GM12864 (cell line): Measurements from ENCODE around the gene KCNK16.

ENCODE experiments used
- DNase-seq: peaks from one replicate; pipeline ENCODE4 v3.0.0-alpha.2; 2011; ENCODE audit warnings: low read depth
- H3K4me3 ChIP-seq: 2 replicates; pipeline ENCODE4 v1.5.1; 2011; ENCODE audit warnings: mild to moderate bottlenecking, low read depth, low read length, control low read depth
- CTCF ChIP-seq: IDR thresholded peaks from 2 replicates; pipeline ENCODE4 v1.5.1; 2011; ENCODE audit warnings: low read depth, mild to moderate bottlenecking, moderate library complexity, low read length, control low read depth, inconsistent platforms; ENCODE audit errors: missing control alignments

The KCNK16 gene

GRCh38 chr6:39335780-39336545 is 13.5 kb upstream of the KCNK16 start:
- H3K4me3 ChIP-seq, result no peak overlapping the region
- DNase-seq, result no peak
- TF ChIP-seq CTCF, result no peak

DNA sequence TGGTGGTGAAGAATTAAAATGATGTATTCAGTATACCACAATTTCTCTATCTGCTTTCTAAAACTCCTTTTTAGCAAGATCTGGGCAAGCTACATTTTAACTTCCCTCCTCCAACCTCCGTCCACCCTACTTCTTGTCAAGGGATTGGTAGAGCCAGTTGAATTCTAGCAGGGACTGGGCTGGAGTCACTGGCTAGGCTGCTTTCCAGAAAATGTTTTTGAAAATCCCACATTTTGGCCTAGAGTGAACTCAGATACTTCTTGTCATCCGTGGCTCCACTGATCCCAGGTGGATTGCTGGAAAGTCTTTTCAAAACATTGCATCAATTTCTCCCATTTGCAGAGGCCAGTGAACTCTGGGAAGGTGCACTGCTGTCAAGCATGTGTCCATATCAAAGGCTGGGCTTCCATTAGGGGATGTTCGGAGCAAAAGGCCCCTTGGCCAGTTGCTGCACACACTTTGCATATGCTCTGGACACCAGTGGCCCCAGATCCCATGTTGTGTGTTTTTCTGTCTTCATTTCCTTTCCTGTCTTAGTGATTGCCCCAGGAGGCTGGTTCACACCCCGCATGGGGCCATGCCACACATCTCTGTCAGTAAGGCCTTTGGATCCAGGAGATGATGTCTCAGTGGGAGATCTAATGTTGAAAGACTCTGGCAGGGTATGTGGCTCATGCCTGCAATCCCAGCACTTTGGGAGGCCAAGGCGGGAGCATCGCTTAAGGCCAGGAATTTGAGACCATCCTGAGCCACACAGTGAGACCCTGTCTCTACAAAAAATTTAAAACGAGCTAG is 11.3 kb upstream of the KCNK16 start:
- no peak for TF ChIP-seq CTCF
- no peak overlapping the region for H3K4me3 ChIP-seq
- no peak for DNase-seq

GRCh38 chr6:39330476-39330875 is 8.0 kb upstream of the KCNK16 start:
- DNase-seq, result no peak
- TF ChIP-seq CTCF, result no peak
- H3K4me3 ChIP-seq, result no peak overlapping the region

GRCh38 chr6:39330057-39330456 is 7.6 kb upstream of the KCNK16 start:
- no peak for TF ChIP-seq CTCF
- no peak for DNase-seq

GRCh38 chr6:39328066-39328465 is 5.6 kb upstream of the KCNK16 start:
- no peak for TF ChIP-seq CTCF
- no peak overlapping the region for H3K4me3 ChIP-seq
- no peak for DNase-seq

More at GRCh38 chr6:39330057-39330456, 7.6 kb upstream of the KCNK16 start:
- H3K4me3 ChIP-seq, result no peak overlapping the region

GRCh38 chr6:39327507-39327906 is 5.0 kb upstream of the KCNK16 start:
- TF ChIP-seq CTCF, result no peak
- no peak overlapping the region for H3K4me3 ChIP-seq
- no peak for DNase-seq
